ENCODE measurements around the gene GPATCH3.
"Not testable (repeated sequence)": the region's sequence is repeated elsewhere in the genome, so short reads cannot be mapped to it uniquely, and the experiment has no call there.

Gene GPATCH3

DNA sequence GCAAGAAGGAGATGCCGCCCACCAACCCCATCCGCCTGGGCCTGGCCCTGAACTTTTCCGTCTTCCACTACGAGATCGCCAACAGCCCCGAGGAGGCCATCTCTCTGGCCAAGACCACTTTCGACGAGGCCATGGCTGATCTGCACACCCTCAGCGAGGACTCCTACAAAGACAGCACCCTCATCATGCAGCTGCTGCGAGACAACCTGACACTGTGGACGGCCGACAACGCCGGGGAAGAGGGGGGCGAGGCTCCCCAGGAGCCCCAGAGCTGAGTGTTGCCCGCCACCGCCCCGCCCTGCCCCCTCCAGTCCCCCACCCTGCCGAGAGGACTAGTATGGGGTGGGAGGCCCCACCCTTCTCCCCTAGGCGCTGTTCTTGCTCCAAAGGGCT, 36.6 kb downstream of the GPATCH3 start:
- no peak for DNase-seq

DNA sequence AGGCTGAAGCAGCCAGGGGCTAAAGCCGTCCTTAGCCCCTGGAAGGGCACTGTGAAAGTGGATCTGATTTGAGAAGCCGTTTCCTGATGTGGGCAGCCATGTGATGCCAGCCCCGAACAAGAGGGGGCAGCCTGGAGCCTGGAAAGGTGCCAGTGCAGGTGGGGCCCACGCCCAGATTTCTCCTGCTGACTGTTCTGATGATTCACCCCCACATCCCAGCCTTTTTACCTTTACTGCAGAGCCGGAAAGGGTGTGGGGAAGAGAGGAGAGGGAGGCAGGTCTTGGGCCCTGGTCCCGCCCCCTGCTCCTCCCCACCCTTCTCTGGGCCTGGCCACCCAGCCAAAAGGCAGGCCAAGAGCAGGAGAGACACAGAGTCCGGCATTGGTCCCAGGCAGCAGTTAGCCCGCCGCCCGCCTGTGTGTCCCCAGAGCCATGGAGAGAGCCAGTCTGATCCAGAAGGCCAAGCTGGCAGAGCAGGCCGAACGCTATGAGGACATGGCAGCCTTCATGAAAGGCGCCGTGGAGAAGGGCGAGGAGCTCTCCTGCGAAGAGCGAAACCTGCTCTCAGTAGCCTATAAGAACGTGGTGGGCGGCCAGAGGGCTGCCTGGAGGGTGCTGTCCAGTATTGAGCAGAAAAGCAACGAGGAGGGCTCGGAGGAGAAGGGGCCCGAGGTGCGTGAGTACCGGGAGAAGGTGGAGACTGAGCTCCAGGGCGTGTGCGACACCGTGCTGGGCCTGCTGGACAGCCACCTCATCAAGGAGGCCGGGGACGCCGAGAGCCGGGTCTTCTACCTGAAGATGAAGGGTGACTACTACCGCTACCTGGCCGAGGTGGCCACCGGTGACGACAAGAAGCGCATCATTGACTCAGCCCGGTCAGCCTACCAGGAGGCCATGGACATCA, 37.2 kb downstream of the GPATCH3 start, which contains the start of gene SFN:
Gene SFN, plus strand, starts transcription at position 369 of the 904 bp plus-strand sequence. Its CDS starts 64 bp downstream, at position 433.
- DNase-seq: peak; percentile 99

DNA sequence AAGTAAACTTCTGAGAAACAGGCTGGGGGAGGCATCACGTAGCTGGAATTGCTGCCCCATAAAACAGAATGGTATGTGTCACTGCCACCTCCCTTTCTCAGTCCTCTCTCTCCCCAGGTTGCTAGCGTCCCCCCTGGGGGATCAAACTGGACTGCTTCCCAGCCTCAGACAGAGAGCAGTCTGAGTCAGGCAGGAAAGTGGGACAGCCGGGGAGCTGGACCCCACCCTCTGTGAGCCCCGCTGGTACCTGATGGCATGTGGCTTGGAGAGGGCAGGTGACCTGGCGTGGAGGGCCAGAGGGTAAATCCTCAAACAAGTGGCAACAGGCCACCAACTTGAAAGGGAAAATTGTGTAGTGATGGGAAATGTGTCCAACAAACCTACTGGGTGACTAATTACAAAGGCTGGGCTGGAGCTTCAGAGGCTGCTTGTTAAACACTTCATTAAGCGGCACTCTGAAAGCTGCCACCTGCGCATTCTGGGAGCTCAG, 38.3 kb downstream of the GPATCH3 start:
- DNase-seq: no peak

DNA sequence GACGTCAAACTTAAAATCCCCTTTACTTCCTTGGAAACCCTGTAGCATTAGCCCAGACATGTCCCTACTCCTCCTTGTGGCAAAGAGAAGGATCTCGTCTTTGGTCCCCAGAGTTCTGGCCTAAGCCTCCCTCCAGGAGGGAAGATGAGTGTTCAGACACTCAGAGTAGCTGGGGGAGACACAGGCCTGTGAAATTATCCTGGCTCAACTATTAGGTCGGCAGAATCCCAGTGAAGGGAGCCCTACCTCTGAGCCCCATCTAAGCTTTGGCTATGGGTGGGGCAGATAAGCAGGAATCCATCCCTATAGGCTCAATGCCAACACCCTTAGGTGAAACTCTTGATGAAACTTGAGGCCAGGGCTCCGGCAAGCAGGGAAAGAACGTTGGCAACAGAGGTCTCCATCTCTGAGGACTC, 39.0 kb downstream of the GPATCH3 start:
- no peak for DNase-seq

DNA sequence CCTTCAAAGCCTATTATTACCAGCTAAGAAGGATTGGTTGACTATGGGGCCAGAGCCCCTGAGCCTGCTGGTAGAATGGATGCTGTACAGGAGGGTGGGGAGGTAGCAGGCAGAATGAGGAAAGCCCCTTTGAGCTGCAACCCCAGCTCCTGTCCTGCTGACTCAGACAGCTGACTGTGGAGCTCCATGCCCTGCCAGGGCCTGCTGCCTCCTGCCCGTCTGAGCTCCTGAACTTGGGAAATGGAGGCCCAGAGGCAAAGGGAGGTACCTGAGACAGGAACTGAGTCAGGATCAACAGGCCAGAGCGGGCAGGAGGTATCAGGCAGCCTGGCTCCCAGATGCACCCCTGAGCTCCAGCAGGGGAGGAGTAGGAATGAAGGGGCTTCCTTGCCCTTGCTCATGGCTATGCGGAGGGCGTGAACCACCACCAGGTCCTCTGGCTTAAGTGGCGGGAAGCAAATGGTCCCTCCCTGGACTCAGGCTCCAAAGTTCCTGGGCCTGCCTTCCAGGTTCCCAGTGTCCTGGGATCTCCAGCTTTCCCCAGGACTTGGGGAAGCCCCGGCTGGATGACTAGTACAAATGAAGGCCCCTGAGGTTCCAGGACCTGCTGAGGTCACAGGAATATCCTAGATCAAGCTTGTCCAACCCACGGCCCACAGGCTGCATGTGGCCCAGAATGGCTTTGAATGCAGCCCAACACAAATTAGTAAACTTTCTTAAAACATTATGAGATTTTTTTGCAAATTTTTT, 41.2 kb downstream of the GPATCH3 start:
- DNase-seq: no peak

DNA sequence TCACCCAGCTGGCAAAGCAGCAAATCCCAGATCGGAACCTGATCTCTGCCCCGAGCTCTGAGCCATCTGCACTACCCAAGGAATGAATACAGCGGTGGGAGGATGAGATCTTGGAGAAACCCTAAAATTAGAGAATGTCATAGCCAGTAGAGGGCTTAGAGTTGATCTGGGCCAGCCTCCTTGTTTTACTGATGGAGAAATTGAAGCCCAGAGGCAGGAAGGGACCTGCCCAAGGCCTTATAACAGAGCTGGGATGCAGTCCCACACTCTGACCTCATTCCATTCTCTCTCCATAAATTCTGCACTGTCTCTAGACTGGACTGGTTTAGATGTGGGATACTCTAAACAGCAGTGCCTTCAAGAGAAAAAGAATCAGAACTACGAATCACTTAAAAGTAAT, 42.1 kb downstream of the GPATCH3 start:
- DNase-seq: no peak

DNA sequence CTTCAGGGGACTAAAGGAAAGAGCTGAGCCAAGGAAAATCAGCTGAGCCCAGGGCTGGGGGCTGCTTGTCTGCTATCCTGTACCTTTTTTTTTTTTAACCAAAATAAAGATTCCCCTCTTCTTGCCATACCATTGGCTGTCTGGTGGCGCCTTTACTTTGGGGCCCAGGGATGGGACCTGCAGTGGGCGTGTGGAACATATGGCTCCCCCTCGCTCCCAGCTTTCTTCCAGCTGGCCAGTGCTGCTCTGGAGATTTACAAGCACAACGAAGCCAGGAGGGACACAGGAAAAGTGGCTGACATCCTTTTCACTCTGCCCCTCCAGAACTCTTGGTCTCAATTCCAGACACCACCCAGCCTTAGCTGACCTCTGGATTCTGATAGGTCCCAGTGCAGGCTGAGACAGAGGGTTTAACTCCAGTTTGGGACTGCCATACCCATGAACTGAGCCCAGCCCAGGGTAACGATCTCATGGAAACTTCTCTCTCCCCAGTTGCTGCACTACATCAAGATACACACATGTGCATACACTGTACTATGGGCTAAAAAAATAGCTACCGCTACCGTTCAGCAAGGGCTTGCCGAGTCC, 42.7 kb downstream of the GPATCH3 start:
- DNase-seq: no peak

DNA sequence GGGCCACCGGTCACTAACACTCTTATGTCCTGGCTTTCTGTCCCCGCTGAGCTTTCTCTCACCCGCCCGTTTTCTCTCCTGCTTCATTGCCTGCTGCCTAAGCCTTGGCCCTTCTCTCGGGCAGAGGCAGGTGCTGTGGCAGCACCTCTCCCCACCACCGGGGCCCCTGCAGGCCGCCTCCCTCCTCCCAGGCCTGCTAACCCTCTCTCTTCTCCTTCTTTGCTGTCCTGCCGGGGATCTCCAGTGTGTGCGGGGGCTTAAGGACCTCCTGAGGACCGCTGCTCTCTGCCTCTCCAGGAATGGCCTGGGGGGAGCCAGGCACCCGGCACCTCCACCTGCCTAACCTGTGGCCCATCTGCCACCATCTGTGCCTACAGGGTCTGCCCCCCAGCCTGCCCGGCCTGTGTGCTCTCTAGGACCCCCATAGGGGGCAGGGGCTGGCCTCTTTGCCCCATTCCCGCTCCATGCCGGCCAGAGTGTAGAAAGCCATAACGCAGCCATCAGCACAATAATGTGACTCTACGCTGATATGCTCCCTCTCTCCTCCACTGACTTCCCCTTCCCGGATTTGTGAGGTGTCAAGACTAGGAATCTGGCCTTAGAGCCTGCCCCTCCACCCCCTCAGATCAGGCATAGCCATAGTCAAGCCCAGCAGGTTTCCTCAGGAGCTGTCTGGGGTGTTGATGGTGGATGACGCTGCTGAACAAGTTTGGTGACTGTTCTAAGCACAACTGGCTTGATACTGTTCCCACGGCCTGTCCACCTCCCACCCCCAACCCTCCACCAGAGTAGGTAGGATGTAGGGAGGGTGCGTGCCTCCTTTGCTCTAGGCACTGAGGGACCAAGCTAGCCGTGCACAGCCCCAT, 43.4 kb downstream of the GPATCH3 start:
- DNase-seq: no peak

DNA sequence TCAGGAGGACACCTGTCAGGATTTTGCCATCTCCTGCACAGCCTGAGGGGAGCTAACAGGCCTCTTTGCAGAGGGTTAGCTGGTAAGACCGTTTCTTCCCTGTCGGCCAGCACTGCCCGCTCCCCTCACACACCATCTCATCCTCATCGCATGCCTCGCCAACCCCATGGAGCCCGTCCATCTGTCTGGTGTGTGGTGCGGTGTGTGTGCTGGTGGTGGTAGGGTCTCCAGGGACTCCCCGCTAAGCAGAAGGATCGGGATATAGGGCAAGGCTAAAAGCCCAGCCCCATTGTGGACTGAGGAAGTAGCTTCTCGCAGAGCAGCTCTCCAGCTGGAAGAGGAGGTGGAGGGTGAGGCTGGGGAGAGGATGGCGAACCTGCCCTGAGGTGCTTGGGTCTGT, 44.1 kb downstream of the GPATCH3 start:
- no peak for DNase-seq

DNA sequence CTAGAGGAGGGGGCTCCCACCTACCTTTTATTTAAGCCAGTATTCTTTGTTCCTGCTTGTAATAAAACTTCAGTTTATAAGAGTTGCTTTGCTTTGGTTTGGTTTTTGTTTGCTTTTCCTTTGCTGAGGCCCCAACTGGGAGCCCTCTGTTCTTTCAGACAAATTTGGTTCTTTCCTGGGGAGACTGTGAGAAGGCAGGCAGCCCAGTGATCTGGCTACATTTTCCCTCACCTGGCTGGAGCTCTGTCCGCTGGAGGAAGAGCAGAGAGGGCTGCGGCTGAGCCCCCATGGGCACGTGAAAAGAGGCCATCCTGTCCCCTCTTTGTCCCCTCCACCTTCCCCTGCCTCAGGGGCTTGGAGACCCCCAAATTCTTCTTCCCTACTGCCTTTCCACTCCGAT, 44.6 kb downstream of the GPATCH3 start:
- no peak for DNase-seq

DNA sequence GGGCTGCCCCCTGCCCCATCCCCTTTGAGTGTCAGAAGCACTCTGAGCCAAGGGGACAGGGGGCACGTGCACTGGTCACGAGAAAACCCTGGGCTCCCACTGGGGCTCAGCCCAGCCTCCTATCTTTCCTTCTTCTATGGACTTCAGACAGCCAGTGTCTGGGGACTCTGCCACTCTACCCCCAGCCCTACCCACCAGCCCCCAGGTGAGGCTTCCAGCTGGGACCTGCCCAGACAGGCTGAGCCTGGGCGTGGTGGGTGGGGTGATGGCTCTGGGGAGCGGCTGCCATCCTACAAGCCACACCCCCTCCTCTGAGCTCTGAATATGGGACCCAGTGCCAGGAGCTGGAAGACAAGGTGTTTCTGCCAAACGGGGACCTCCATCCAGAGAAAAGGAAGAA, 45.4 kb downstream of the GPATCH3 start:
- DNase-seq: no peak

DNA sequence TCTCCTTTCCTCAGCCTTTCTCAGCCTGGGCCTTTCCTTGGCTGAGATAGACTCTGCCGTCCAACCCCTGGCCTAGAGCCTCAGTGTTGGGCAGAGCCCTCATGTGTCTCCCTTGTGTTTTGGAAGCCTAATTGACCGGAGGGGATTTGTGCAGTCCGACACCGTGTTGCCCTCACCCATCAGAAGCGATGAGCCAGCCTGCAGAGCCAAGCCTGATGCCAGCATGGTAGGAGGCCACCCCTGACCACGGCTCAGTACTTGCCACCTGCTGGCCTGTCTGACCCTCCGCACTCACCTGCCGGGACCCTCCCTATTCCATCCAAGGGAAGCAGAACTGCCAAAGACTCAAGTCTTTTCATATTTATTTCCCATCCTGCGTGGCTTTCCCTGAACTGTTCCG, 46.7 kb downstream of the GPATCH3 start:
- no peak for DNase-seq

DNA sequence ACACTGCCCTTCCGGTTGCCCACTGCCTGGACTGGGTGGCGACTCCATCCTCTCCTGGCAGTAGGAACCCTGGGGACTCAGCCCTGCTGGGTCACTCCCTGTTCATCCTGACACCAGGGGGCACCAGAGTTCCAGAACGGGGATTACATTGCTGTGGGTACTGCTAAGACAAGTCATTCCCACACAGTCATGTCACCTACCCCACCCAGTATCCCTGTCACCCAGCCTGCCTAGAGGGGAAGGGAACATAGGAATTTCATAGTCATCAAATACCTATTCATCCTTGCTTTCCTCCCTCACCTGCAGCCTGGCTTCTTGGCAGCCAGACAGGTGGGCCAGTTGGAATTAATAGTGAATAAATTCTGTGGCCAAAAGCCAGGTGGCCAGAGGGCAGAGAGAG, 47.1 kb downstream of the GPATCH3 start:
- DNase-seq: peak; percentile 90

DNA sequence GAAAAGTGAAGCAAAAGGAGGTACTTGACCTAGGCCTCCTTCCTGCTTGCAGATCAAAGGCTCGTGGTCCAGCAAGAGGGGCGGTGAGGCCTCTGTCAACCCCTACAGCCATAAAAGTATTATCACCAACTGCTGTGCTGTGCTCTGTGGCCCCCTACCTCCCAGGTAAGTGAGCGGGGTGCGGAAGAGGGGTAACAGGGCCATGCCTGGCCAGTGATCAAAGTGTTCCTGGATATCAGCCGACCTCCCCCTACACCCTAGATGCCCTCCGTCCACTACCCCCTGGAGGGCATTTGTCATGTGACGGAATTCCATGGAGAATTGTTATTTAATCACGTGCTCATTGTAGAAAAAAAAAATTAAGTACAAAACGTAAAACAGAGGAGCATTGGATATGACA, 47.6 kb downstream of the GPATCH3 start:
- DNase-seq: no peak

DNA sequence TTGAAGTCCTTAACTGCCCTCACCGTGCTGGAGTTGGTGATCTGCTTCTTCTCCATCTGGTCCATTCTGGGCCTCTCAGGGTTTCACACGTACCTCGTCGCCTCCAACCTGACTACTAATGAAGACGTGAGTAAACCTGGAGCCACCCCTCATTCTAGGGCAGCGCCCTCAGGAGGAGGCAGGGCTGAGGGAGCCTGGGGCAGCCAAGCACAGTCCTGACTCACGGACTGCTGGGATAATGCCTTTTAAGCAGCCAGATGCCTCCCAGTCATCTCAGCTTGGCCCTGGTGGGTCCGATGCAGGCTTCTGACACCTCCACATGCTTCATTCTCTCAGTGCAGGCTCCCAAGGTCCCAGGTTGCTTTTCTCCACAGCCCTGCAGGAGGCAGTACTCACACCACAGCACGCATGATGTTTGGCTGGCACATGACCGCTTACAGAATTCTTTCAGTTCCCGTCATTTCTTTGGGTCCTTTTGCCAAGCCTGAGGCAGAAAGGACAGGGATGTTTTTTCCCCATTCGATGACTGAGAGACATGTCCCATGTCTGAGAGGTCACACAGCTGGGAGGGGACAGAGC, 49.1 kb downstream of the GPATCH3 start:
- peak; percentile 24 for DNase-seq

DNA sequence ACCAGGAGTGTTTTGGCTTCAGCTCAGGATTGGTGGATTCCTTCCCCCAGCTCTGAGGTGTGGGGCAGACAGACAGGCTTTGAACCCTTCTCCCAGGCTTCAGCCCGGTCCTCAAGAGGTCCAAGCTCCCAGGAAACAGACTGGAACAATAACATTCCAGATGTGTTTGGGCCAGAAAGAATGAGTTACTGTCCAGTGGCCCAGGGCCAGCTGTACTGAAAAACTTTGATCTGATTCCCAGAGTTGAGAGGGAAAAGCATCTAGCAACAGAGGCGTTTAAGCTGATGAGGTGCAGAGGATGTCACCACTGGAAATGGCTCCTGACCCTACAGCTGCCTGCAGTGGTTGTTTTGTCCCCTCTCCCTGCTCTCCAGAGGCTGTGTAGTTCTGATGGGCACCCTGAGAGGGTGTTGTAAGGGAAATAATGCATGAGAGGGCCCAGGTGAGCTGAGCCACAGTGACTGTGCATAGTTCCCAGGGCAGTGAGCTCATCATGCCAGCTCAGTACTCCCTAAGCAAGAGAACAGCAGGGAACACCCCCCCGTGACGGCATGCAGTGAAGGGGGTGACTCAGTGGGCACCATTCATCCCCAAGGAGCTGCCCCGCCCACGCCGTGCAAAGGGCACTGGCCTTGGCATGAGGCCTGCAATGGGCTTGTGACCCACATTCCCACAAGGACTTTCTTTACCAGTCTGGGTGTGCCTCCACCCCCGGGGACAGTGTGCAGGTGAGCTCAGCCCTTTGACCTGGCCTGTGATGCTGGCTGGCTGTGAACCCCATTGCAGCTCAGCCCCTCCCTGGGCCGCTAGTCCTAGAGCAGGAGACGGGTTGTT, 51.1 kb downstream of the GPATCH3 start:
- peak; percentile 73 for DNase-seq

DNA sequence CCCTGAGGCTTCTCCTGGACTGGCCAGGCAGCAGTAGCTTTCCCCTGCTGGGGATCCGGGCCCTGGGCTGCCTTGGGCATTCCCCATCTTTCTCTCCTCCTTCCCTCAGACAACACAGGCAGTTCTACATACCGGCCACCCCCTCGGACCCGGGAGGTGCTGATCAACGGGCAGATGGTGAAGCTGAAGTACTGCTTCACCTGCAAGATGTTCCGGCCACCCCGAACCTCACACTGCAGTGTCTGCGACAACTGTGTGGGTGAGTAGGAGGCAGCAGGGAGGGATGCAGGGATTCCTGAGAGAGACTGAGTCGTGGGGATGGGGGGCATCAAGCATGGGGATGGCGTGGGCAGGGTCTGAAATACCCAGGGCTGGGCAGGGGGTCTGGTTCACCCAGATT, 51.8 kb downstream of the GPATCH3 start:
- DNase-seq: no peak

DNA sequence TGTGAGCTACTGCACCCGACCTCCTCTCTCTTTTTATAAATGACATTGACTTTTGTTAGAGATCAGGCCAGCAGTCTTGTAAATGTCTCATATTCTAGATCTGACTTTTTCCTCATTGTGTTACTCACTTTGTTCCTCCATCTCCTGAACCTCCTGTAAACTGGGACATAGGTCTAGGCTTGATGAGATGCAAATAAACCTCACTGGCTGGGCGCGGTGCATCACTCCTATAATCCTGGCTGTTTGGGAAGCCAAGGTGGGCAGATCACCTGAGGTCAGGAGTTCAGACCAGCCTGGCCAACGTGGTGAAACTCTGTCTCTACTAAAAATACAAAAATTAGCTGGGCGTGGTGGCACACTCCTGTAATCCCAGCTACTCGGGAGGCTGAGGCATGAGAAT, 52.4 kb downstream of the GPATCH3 start:
- not testable (repeated sequence) for DNase-seq

DNA sequence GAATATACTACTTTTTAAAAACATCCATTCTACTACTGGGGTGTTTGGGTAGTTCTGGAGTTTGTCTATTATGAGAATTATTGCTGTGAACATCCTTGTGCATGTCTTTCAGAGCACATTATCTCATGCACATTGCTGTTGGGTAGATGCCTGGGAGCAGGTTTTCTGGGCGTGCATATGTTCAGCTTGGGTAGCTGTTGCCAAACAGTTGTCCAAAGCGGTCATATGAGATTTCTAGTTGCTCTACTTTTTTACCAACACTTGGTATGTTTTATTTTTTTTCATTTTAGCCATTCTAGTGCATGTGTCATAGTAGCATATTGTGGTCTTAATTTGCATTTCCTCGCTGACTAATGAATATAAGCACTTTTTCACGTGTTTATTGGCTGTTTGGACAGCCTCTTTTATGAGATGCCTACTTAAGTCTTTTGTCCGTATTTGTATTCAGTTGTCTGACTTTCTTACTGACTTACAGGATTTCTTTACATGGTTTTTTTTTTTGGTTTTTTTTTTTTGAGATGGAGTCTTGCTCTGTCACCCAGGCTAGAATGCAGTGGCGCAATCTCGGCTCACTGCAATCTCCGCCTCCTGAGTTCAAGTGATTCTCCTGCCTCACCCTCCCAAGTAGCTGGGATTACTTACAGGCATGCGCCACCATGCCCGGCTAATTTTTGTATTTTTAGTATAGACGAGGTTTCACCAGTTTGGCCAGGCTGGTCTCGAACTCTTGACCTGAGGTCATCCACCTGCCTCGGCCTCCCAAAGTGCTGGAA, 55.7 kb downstream of the GPATCH3 start:
- no peak for DNase-seq

Data from DMS53 (cell line).